ENCODE data around the gene DENND2A.
"Not testable (repeated sequence)": the region's sequence is repeated elsewhere in the genome, so short reads cannot be mapped to it uniquely, and the experiment has no call there.

Gene DENND2A

DNA sequence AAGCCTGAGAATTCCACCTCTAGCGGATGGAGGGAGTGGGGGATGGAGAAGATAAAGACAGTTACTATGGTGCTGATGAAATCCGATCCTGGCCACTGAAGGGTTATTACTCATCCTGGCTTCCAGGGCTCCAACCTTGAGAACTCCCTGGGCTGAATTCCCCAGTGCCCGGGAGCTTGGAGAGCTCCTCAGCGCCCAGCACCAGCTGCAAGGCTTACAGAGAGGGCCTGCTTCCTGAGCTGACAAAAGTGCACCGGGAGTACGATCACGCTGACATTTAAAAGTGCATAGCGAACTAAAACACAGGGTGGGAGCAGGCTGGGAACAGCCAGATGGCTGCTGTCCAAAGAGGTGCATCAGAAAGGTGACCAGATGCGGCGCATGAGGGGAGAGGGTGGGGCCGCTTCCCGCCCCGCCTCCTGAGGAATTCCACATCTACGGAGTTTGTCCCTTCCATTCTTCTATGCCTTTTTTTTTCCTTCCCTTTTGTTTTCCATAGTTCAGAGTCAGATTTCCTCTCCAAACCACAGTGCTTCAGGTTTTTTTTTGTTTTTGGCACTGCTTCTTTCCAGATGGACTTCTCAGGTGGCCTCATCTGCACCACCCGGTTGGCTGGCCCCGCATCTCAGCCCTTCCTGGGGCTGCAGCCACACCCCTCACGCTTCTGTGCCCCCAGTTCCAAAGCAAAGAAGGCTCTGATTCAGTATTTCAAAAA is 98.9 kb downstream of the DENND2A start:
- FAIRE-seq: no peak

DNA sequence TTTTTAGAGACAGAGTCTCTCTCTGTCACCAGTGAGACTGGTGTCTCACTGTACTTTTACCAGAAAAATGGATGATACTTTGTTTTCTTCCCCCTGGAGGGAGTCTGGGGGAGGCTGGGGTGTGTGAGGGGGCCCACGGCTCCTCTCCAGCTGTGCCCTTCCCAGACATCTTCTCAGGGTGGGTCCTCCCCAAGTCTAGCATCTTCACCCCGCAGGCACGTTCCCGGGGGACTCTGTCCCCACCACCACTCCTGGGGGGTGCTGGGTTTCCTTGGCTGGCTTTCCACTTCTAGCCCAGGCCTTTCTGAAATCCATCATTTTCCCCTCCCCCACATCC is 99.5 kb downstream of the DENND2A start:
- FAIRE-seq: no peak

DNA sequence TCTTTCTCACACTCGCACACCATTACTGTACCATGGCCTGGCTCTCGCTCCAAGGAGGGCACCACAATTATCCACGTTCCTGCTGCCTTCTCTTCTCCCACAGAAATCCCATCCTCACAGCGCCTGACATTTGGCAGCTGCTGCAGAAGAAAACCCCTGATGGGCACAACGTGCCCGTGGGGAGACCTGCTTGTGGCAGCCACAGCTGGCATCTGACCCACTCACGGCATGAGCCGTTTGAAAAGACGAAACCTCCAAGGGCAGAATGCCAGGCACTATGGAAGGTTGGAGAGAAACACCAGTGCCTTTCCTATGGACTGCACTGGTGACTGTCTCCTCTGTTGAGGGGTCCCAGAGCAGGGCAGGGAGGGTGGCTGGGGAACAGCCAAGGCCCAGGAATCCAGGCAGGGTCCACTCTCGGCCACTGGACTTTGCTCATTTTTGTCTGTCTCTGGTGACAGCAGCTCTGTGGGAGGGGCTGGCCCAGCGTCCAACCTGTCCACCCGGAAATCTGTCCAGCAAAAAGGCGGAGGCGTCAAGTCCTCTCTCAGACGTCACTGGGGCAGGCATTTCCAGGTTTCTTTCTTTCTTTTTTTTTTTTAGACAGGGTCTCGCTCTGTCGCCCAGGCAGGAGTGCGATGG is 100.4 kb downstream of the DENND2A start:
- FAIRE-seq: no peak

DNA sequence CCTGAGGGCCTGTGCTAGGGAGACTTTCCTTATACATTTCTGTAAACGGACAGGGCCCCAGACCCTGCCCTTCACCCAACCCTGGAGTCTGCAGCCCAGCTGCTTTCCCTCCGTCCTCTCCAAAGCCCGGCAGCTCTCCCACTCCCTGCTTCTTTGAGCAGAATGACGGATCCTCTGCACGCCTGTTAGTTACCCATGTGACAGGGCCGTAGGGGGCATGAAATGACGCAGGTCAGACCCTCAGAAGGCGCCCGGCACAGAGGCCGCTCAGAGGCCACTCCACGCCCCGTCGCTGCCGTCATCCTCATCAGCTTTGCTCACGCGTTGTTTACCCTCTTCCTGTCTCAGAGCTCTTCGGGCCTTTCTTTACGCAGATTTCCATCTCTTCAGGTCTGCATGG is 101.2 kb downstream of the DENND2A start:
- FAIRE-seq: no peak

DNA sequence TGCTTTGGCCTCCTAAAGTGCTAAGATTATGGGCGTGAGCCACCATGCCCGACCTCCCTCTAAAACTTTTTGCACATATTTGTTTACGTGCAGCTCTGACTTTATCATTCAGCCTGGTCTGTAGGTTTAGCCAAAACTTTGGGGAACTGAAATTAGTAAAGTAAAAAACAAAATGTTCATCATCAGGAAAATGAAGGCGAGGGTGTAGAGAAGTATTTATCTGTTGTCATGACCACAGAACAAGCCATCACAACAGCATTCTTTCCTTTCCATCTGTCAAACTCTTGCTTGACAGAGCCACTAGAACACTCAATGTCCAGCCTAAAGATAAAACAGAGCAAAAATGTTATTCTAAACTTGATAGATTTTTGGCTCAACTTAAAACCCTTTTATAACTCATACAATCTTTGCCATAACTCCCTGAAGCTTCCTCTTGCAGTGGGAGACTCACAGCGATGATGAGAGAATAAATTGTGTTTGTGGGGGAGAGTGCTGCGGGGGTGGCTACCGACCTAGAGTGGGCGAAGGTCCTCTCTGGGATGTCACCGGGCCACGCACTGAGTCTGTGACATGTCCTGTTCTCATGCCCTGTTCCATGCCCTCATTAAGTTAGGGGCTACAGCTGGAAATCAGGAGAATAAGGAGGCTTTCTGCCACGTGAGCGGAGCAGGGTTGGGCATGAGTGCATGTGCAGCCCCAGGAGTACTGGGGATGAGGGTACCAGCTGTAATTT is 102.7 kb downstream of the DENND2A start:
- FAIRE-seq: no peak

DNA sequence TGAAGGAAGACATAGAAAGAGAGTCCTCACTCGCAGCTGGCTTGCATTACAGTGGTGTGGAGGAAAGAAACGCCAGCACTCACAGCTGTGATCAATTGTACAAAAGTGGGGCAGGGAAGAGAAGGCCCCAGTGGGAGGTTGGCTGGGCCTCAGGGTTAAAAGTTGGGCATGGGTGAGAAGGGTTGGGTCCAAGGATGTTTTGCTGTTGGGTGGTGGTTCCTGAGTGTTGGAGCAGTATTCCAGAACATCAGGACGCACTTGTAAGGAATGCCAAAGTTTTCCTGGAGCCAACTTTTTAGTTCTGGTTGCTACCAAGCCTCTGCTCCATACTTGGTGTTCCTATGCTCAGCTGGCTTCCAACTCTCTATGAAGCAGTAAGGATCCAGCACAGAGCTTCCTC is 105.9 kb downstream of the DENND2A start:
- no peak for FAIRE-seq

DNA sequence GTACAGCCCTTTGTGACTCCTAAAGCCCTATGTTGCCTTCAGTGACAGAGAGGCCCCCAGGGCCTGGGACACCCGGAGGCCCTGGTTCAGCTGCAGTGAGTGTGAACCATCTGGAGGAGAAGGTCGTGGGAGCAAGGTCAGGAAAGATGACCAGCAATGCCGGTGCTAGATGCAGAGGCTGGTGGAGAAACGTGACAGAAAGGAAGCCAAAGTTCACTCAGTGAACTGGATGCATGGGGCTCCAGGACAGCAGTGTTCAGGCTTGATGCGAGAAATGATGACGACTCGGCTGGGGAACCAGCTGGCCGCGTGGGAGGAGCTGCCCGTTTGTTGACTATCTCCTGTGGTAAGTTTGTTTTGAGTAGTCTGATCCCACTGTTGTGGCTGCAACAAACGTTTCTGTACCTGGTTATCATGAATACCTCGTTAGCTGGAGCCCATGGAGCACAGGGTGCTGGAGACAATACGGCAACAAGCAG is 107.2 kb downstream of the DENND2A start:
- FAIRE-seq: no peak

DNA sequence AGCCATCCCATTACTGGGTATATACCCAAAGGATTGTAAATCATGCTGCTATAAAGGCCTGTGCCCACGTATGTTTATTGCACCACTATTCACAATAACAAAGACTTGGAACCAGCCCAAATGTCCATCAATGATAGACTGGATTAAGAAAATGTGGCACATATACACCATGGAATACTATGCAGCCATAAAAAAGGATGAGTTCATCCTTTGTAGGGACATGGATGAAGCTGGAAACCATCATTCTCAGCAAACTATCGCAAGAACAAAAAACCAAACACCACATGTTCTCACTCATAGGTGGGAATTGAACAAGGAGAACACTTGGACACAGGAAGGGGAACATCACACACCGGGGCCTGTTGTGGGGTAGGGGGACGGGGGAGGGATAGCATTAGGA is 111.2 kb downstream of the DENND2A start:
- FAIRE-seq: not testable (repeated sequence)

DNA sequence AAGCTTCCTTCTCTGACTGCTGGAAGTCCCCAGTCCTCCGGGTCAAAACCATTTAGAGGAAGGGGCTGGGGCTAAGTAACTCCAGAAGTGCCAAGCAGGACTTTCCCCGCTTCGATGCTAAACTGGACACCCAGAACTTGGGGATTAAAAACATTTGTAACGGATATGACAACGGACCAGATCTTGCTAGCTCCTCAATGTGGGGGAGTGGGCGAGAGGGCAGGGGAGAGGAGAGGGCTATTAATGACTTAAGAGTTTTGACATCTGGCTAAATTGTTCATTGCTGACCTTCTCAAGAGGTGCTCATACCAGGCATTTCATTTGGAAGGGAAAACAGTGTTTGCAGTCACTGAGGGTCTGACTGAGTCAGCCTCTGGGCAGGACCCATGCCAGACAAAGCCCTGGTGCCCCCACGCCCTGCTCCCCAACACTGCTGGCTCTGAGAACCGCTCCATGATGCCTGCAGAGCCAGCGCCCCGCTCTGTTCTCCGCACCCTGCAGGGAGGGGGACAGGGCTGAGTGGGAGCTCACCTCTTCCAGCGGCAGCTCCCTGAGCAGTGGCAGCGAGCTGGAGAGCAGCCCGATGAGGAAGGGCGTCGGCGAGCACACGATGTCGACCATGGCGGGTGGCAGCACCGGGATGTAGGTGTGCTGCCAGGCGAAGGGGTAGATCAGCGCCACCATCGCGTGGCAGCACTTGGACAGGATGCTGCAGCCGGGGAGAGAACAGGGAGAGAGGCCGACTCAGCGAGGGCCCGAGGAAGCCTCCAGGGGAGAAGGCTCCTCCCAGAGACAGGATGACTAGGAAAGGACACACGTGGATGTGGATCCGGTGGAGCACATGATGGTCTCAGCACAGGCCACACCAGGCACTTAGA is 113.6 kb downstream of the DENND2A start:
- no peak for FAIRE-seq

DNA sequence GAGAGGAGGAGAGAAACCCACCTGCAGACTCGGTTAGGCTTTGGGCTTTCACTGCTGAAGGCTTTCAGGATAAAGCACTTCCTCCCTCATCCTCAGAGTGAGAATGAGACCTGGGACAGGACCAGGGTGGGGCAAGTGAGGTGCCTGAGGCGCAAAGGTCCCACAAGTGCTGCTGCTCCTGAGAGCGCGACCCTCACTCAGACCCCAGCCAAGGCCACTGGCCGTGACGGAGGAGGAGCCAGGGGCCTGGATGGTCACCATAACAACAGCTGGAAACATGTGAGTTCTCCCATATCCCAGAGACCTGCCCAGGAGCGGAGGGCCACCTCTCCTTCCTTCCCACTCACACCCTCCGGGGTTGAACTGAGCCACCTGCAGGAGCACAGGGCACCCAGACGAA is 114.4 kb downstream of the DENND2A start:
- no peak for FAIRE-seq

DNA sequence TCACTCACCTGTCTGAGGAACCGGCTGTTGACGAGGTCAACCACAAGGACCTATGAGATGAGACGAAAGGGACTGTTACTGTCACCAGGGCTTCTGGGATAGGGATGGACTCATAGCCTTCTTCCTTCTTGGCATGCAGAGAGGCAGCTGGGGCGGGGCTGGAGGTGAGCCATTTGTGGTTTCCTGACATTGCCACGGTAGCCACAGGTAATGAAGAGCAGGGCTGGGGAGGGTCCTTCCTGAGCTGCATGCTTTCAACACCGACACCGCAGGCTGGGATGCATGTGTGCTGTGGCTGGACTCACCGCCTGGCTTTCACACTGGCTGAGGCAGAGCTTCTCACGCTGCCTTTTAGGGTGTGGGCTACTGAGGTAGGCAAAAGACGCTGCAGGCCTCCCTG is 114.9 kb downstream of the DENND2A start:
- no peak for FAIRE-seq

DNA sequence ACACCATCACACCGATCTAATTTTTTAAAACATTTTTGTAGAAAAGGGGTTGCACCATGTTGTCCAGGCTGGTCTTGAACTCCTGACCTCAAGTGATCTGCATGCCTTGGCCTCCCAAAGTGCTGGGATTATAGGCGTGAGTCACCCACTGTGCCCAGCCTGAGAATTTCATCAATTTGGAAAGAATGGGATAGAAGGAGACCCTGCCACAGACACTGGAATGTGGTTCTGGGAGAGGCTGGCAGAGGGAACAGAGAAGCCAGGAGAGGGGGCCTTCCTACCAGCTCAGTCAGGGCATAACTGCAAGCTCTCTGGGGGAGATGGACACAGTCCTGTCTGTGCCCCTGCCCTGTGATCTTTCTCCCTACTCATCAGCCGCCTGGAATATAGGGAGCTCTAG is 119.2 kb downstream of the DENND2A start:
- no peak for FAIRE-seq

DNA sequence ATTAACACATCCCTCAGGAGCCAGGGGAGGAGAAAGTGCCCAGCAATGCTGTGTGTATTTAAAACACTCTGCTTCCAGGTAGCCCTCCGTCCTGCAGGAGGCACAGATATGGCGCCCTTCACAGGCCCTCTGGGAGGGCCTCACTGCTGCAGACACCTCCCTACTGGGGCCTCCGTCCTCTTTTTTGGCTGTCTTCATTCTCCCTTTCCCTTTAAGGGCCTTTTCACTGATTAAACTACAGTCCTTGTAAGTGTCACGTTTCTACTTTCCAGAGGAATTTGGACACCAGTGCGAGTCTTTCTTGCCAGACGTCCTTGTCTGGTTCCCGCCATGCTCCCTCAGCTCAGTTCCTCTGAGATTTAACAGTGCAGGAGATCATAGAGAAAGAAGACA is 121.6 kb downstream of the DENND2A start:
- FAIRE-seq: no peak

DNA sequence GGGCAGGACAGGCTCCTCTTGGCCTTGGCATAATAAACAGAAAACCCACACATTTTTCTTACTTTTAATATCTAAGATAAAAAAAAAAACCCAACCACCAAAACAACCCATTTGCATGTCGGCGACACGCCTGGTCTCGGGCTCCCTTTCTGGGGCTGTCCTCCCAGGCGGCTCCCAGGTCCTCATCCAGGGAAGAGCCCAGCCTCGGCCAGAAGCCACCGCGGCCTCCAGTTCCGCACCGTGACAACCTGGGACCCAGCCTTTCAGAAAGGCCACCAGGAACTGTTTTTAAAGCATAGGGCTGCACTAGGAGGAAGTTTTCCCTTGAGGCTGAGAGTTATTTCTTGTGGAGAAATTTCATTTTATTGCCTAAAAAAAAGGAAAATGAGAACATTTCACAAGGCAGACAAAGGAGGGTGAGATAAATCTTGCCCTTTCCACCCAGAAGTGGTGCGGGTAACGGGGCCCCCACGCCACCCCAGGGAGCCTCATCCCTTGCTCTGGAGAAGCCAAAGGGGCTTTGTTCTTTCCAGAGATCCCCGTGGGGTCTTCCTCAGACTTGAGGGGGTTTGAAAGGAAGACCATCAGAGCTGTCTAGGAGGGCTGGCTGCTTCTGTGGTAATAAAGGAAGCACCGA is 122.1 kb downstream of the DENND2A start:
- no peak for FAIRE-seq

DNA sequence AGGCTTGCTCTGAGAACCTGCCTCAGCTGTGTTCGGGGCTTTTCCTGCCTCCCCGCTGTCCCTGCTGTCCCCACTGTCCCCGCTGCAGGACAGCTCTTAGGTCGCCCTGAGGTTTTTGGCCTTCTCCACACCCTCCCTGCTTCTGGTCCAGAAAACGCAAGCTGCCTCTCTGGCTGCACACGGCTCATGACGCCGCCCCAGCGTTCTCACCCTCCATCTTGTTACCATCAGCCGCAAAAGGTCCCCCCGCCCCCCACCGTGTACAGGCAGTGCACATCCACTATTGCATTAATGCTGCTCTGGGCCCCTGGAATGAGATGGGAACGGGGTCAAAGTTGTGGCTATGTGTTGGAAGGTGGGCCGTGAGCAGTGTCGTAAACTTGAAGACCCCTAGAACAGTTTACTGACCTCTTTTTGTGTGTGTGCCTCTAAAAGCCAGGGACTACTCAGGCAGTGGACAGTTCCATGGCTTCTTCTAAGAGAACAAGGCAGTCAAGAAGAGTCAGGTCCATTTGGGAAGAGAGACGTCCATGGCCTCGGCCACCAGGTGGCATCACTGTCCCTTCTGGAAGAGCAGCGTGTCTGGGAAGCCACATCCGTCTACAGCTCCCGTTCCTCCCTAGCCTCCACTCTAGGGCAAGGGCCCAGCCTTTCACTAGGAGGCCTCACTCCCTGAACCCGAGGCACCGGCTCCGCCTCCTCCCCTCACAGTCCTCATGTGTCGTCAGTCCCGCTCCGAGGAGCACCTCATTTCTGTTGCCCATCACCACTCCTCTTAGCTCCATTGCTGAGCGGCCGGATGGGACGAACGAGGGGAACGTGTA is 122.9 kb downstream of the DENND2A start:
- no peak for FAIRE-seq

DNA sequence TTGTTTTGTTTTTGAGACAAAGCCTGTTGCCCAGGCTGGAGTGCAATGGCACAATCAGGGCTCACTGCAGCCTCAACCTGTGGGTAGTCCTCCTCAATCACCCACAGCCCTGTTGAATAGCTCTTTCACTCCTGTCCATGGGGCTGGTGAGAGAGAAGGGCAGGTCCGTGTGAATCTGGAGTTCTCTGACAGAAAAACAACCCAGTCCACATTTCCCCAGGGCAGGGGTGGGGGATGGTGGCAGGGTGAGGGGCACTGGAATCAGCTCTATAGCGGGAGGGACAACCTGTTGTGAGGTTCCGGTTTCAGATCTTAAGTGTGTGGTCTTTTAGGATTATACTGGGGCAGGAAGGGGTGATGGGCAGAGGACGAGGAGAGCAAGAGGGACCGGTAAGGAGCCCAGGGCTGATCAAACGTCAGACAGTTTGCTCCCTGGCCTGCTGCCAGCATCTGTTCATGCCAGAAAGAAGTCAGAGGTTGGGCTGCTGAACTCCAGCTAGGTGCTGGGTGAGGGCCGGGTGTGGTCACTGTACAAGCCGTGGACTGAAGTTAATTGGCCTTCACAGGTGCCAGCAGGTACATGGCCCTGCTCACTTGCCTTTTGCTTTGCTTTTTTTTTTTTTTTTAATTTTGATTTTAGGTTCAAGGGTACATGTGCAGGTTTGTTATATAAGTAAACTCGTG is 128.2 kb downstream of the DENND2A start:
- no peak for FAIRE-seq

DNA sequence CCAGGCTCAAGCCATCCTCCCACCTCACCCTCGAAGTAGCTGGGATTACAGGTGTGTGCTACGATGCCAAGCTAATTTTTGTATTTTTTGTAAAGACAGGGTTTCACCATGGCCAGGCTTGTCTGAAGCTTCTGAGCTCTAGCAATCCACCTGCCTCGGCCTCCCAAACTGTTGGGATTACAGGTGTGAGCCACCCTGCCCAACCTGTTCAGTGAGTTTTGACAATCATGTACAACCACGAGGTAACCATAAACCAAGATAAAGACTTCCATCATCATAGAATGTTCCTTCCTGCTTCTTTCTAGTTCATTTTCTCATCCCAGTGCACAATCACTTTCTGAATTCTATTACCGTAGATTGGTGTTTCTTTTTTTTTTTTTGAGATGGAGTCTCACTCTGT is 130.8 kb downstream of the DENND2A start:
- FAIRE-seq: no peak

DNA sequence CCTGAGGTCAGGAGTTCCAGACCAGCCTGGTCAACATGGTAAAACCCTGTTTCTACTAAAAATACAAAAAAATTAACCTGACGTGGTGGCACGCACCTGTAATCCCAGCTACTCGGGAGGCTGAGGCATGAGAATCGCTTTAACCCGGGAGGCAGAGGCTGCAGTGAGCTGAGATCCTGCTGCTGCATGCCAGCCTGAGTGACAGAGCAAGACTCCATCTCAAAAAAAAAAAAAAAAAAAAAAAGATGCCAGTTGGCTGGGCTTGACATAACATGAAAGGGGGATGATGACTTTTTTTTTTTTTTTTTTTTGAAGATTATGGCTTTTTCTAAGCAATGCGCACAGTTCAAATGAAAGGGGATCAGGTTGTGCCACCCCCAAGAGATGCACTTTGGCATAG is 133.1 kb downstream of the DENND2A start:
- FAIRE-seq: not testable (repeated sequence)

DNA sequence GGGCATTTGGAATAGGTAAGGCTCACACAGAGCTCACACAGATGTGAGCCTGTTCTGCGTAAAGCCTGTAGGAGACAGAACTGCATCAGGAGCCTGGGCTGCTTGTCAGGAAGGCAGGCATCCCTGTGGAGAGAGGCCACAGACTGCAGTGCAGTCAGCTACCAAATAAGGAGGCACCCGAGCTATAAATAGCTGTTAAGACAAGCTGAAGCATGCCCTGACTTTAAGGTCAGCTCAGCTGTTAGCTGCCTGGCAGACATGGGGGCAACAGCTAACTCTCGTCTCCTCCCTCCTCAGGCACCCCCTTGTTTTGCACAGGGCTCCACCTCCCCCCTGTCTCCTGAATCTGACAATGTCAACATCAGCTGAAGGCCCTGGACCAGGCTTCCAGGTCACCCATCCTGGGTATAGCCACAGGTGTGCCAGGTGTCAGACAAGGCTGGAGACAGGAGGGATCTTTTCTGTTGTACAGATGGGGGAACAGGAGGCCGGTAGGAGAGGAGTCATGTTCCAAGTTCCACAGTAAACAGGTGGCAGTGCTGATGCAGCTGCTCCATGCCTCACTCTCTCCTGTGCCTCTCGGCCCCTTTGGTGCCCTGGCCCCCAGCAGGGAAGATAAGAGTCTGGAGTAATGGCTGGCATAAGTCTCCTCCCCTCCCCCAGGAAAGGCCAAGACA is 133.7 kb downstream of the DENND2A start:
- no peak for FAIRE-seq

DNA sequence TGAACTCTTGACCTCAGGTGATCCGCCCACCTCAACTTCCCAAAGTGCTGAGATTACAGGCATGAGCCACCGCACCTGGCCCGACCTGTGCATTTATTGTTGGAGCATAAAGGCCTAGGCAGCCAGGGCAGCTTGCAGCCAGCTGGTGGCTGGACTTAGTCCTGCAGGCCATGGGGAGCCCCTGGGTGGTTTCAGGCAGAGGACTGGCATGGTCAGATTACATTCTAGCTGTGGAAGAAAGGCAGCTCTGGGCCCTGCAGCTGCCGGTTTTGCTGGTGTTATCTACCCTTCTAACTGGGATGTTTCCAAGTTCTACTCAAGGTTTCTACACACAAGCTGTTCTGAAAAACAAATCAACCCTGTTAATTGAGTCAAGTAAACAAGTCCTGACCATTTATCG is 138.6 kb downstream of the DENND2A start:
- FAIRE-seq: no peak

DNA sequence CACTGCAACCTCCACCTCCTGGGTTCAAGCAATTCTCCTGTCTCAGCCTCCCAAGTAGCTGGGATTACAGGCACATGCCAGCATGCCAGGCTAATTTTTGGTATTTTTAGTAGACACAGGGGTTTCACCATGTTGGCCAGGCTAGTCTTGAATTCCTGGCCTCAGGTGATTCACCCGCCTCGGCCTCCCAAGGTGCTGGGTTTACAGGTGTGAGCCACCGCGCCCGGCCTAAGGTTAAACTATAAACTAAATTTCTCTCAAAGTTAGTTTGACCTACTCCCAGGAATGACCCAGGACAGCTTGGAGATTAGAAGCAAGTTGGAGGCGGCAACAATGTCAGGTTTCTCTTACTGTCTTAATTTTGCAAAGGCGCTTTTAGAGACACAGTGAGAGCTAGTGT is 142.8 kb downstream of the DENND2A start:
- FAIRE-seq: not testable (repeated sequence)

Measured in islet of Langerhans (tissue), 1 donor.